GM23248 (cell line): ENCODE data around the gene PERCC1.

Experiments used
- EZH2 ChIP-seq: fragments of 200-600 bp; sonication (generic); IDR thresholded peaks from 2 replicates; pipeline ENCODE4 v1.6.1; 2018; ENCODE audit warnings: antibody characterized with exemption, mild to moderate bottlenecking; ENCODE audit not compliant: insufficient read depth, poor library complexity, severe bottlenecking
- EZH2phosphoT487 ChIP-seq: fragments of 200-600 bp; sonication (generic); IDR thresholded peaks from 2 replicates; pipeline ENCODE4 v1.6.1; 2018; ENCODE audit warnings: antibody characterized with exemption, moderate library complexity, mild to moderate bottlenecking, low read depth; ENCODE audit not compliant: insufficient read depth

- no peak for TF ChIP-seq EZH2
- no peak for TF ChIP-seq EZH2phosphoT487
Measured at GRCh38 chr16:1466968-1467521, 36.2 kb downstream of the PERCC1 start.
